Trophoblast cell (in vitro differentiated cells and primary cell): ENCODE results near the gene SNX6.
"Not testable (repeated sequence)": the region's sequence is repeated elsewhere in the genome, so short reads cannot be mapped to it uniquely, and the experiment has no call there.

Source experiments
- DNase-seq, 2 donors: peaks; one replicate each; pipeline ENCODE4 v3.0.0-alpha.2; 2016
- H2AFZ ChIP-seq: 2 replicates; pipeline ENCODE4 v1.6.1; 2013; ENCODE audit warnings: low read length, moderate library complexity, mild to moderate bottlenecking; ENCODE audit not compliant: insufficient read depth, poor library complexity
- H2AK5ac ChIP-seq: 2 replicates; pipeline ENCODE4 v1.6.1; 2013; ENCODE audit warnings: mild to moderate bottlenecking, low read length
- H2BK120ac ChIP-seq: 2 replicates; pipeline ENCODE4 v1.6.1; 2013; ENCODE audit warnings: low read length, mild to moderate bottlenecking, moderate library complexity; ENCODE audit not compliant: insufficient read depth, poor library complexity
- H2BK12ac ChIP-seq: 2 replicates; pipeline ENCODE4 v1.6.1; 2013; ENCODE audit warnings: mild to moderate bottlenecking, low read length, moderate library complexity
- H2BK5ac ChIP-seq: 2 replicates; pipeline ENCODE4 v1.6.1; 2013; ENCODE audit warnings: low read length, low read depth, moderate library complexity, mild to moderate bottlenecking; ENCODE audit not compliant: poor library complexity
- H3K14ac ChIP-seq: 2 replicates; pipeline ENCODE4 v1.6.1; 2013; ENCODE audit warnings: mild to moderate bottlenecking, low read length
- H3K18ac ChIP-seq: 2 replicates; pipeline ENCODE4 v1.6.1; 2013; ENCODE audit warnings: mild to moderate bottlenecking, low read length
- H3K23ac ChIP-seq: 2 replicates; pipeline ENCODE4 v1.6.1; 2013; ENCODE audit warnings: low read length
- H3K27ac ChIP-seq: 2 replicates; pipeline ENCODE4 v1.5.1; 2013; ENCODE audit warnings: low read depth, mild to moderate bottlenecking, inconsistent platforms, low read length, moderate library complexity
- H3K27me3 ChIP-seq: 2 replicates; pipeline ENCODE4 v1.6.1; 2013; ENCODE audit warnings: inconsistent platforms, mild to moderate bottlenecking, low read length, moderate library complexity; ENCODE audit not compliant: insufficient read depth
- H3K36me3 ChIP-seq, 2 experiments: 1 replicate in 1 of 2; 2 replicates in 1 of 2; pipeline ENCODE4 v1.6.1; 2013; ENCODE audit warnings: low read length in 2 of 2, mild to moderate bottlenecking in 2 of 2, moderate library complexity in 1 of 2; ENCODE audit not compliant: insufficient read depth in 2 of 2, control insufficient read depth in 1 of 2
- H3K4ac ChIP-seq: 2 replicates; pipeline ENCODE4 v1.6.1; 2013; ENCODE audit warnings: low read depth, mild to moderate bottlenecking, low read length, moderate library complexity
- H3K4me1 ChIP-seq, 2 experiments: 1 replicate in 1 of 2; 2 replicates in 1 of 2; pipeline ENCODE4 v1.6.1; 2013; ENCODE audit warnings: low read length in 2 of 2, mild to moderate bottlenecking in 2 of 2, moderate library complexity in 1 of 2; ENCODE audit not compliant: insufficient read depth in 2 of 2, control insufficient read depth in 1 of 2
- H3K4me2 ChIP-seq: 2 replicates; pipeline ENCODE4 v1.6.1; 2013; ENCODE audit warnings: inconsistent platforms, mild to moderate bottlenecking, low read length, moderate library complexity
- H3K4me3 ChIP-seq: 2 replicates; pipeline ENCODE4 v1.5.1; 2013; ENCODE audit warnings: mild to moderate bottlenecking, low read depth, low read length, inconsistent platforms
- H3K79me1 ChIP-seq: one replicate; pipeline ENCODE4 v1.6.1; 2013; ENCODE audit warnings: low read length
- H3K79me2 ChIP-seq: 2 replicates; pipeline ENCODE4 v1.6.1; 2013; ENCODE audit warnings: low read length, mild to moderate bottlenecking; ENCODE audit not compliant: control insufficient read depth, insufficient read depth, poor library complexity
- H3K9ac ChIP-seq: 2 replicates; pipeline ENCODE4 v1.6.1; 2013; ENCODE audit warnings: mild to moderate bottlenecking, low read length
- H3K9me3 ChIP-seq: 2 replicates; pipeline ENCODE4 v1.6.1; 2013; ENCODE audit warnings: low read depth, mild to moderate bottlenecking, control low read depth, inconsistent platforms, low read length; ENCODE audit not compliant: insufficient read depth
- H4K12ac ChIP-seq: 2 replicates; pipeline ENCODE4 v1.6.1; 2013; ENCODE audit warnings: low read depth, mild to moderate bottlenecking, low read length, moderate library complexity
- H4K8ac ChIP-seq: 2 replicates; pipeline ENCODE4 v1.6.1; 2013; ENCODE audit warnings: low read depth, mild to moderate bottlenecking, low read length, moderate library complexity
- H4K91ac ChIP-seq: one replicate; pipeline ENCODE4 v1.6.1; 2013; ENCODE audit warnings: low read depth, mild to moderate bottlenecking, low read length, moderate library complexity
- WGBS: extraction: QIAGEN DNeasy Blood & Tissue Kit; methylation state at CpG from one replicate; pipeline ENCODE4 v1.1.7; 2013; ENCODE audit warnings: missing lambda C conversion rate; ENCODE audit not compliant: insufficient read length, insufficient coverage; ENCODE audit errors: extremely low coverage; 5-methylcytosine and 5-hydroxymethylcytosine counted together

The SNX6 gene

DNA sequence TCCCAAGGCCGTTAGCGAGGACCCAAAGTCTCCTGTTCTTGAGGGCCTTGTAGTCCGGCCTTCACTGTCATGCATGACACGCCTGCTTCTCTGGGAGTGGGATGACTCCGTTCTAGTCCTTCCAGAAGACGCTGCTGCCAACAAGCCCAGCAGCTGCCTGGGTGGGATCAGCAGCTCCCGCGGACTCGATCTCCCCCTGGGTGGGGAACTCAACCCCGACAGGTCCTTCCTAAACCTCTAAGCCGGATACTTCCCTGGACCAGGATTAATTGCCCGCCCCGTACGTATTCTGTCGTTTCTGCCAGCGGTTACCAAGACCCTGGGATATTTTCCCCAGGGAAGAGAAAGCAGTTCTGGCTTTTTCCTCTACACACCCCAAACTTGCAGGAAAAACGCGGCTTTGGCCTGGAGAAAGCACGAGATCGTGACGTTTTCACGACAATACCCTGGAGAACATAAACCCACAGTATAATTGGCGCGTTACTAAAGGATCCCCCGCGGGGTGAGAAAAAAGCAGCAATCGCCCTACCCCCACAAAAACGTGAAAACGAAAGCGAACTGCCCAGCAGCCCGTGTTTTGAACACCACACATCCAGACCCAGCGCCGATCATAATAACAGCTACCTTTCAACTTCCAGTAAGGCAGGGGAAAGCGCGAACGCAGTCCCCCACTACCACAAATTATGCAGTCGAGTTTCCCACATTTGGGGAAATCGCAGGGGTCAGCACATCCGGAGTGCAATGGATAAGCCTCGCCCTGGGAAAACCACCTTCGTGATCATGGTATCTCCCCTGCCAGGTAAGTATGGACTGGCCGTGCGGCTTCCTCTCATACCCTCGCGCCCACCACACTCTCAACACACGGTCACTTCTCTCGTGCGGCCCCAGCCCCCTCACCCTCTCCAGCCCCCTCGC lies 74.1 kb downstream of the SNX6 start:
- not testable (repeated sequence) for H3K4me3 ChIP-seq, H2BK120ac ChIP-seq, H4K12ac ChIP-seq, H3K79me1 ChIP-seq, H3K4me2 ChIP-seq, H3K27me3 ChIP-seq, H3K4me1 ChIP-seq, H2BK5ac ChIP-seq, DNase-seq, H3K18ac ChIP-seq, H3K9me3 ChIP-seq, H4K8ac ChIP-seq, H2BK12ac ChIP-seq, H3K23ac ChIP-seq, H4K91ac ChIP-seq, H3K9ac ChIP-seq, H3K36me3 ChIP-seq, H2AFZ ChIP-seq, H3K27ac ChIP-seq, H3K14ac ChIP-seq, H2AK5ac ChIP-seq, H3K79me2 ChIP-seq, H3K4ac ChIP-seq
- WGBS, result no CpG with 5 or more reads among the region's 49 CpGs

DNA sequence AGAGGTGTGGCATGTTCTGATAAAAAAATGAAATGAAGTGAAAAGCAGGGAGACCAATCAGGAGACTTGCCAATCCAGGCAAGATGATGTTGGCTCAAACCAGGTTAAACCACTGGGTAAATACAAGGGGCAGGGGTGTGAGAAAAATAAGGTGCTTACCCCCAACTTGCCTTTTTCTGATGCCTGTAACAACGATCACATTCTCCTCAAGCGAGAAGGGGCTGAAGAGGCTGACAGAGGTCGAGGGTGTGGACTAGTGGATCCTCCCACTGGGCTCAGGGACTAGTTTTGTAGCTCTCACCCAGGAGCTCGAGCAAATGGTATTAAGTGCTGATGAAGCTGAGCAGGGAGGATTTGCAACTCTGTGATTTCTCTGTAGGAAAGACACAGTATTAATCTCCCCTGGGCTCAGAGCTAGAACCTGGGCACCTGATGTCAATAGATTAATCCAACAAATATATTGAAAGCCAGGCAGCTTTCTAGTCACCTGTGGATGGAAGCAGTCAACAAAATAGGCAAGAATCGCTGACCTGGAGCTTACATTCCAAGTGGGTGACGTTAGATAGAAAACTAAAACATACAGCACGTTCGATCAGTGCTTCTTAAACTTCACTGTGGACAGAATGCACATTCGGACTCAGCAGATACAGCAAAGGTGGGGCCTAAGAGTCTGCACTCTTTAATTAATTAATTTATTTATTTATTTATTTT lies 75.3 kb downstream of the SNX6 start:
- H3K4me1 ChIP-seq, result peaks cover 0 to 2% of the 10 kb centered on the region in 2 experiments
- H3K79me1 ChIP-seq, result no peaks in the 10 kb centered on the region
- no peak overlapping the region for H3K14ac ChIP-seq
- no peak overlapping the region for H2AFZ ChIP-seq
- no CpG with 5 or more reads among the region's 9 CpGs for WGBS
- H3K4ac ChIP-seq, result no peak overlapping the region
- H4K91ac ChIP-seq, result no peak overlapping the region
- H3K79me2 ChIP-seq, result no peaks in the 10 kb centered on the region
- no peak overlapping the region for H4K12ac ChIP-seq
- H3K9me3 ChIP-seq, result no peaks in the 10 kb centered on the region
- no peak overlapping the region for H2BK5ac ChIP-seq
- H3K9ac ChIP-seq, result no peak overlapping the region
- H3K27me3 ChIP-seq, result no peaks in the 10 kb centered on the region
- H2AK5ac ChIP-seq, result no peak overlapping the region
- DNase-seq, result peak; percentile 34 to 79
- H3K23ac ChIP-seq, result no peak overlapping the region
- no peak overlapping the region for H4K8ac ChIP-seq
- no peak overlapping the region for H2BK120ac ChIP-seq
- no peak overlapping the region for H3K4me3 ChIP-seq
- no peak overlapping the region for H3K4me2 ChIP-seq
- no peak overlapping the region for H2BK12ac ChIP-seq
- no peak overlapping the region for H3K18ac ChIP-seq
- no peaks in the 10 kb centered on the region for H3K36me3 ChIP-seq
- H3K27ac ChIP-seq, result no peak overlapping the region

DNA sequence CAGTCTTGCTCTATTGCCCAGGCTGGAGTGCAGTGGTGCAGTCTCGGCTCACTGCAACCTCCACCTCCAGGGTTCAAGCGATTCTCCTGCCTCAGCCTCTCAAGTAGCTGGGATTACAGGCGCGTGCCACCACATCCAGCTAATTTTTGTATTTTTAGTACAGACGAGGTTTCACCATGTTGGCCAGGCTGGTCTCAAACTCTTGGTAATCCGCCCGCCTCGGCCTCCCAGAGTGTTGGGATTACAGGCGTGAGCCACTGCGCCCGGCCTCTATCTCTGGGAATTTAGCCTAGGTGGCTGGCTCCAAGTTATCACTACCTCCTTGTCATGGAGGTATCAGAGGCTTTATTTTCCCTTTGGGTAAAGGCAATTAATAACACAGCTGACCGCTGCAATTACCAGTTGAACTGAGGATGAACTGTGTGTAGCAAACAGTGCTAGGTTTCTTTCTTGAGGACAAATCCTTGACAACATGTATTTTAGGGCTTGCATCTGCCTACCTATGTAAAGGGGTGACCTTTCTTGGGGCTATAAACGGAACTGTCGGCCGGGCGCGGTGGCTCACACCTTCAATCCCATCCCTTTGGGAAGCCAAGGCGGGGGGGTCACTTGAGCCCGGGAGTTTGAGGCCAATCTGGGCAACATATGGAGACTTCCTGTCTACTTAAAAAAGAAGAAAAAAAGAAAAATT lies 80.5 kb downstream of the SNX6 start:
- not testable (repeated sequence) for DNase-seq, H3K79me2 ChIP-seq, H3K36me3 ChIP-seq, H4K8ac ChIP-seq, H3K4me3 ChIP-seq, H3K14ac ChIP-seq, H4K91ac ChIP-seq, H3K23ac ChIP-seq, H3K9me3 ChIP-seq, H3K4ac ChIP-seq, H2BK12ac ChIP-seq, H3K4me2 ChIP-seq, H3K27me3 ChIP-seq, H3K79me1 ChIP-seq, H2BK120ac ChIP-seq, H4K12ac ChIP-seq, H3K4me1 ChIP-seq, H3K27ac ChIP-seq, H2BK5ac ChIP-seq, H2AFZ ChIP-seq, H3K9ac ChIP-seq, H2AK5ac ChIP-seq, H3K18ac ChIP-seq
- WGBS, result no CpG with 5 or more reads among the region's 19 CpGs

GRCh38 chr14:34548472-34548981 lies 81.4 kb downstream of the SNX6 start:
- H2BK12ac ChIP-seq, result no peak overlapping the region
- H3K27ac ChIP-seq, result no peak overlapping the region
- H3K9ac ChIP-seq, result no peak overlapping the region
- H4K91ac ChIP-seq, result no peak overlapping the region
- no peak overlapping the region for H2AK5ac ChIP-seq
- WGBS, result no CpG with 5 or more reads among the region's 14 CpGs
- no peak overlapping the region for H2AFZ ChIP-seq
- no peaks in the 10 kb centered on the region for H3K4me1 ChIP-seq
- H3K79me1 ChIP-seq, result no peaks in the 10 kb centered on the region
- DNase-seq, result no peak
- no peaks in the 10 kb centered on the region for H3K79me2 ChIP-seq
- H2BK120ac ChIP-seq, result no peak overlapping the region
- H3K4me3 ChIP-seq, result no peak overlapping the region
- no peak overlapping the region for H3K14ac ChIP-seq
- no peaks in the 10 kb centered on the region for H3K36me3 ChIP-seq
- H3K23ac ChIP-seq, result no peak overlapping the region
- H4K8ac ChIP-seq, result no peak overlapping the region
- no peaks in the 10 kb centered on the region for H3K9me3 ChIP-seq
- no peak overlapping the region for H4K12ac ChIP-seq
- no peak overlapping the region for H3K4ac ChIP-seq
- H3K27me3 ChIP-seq, result no peaks in the 10 kb centered on the region
- H3K4me2 ChIP-seq, result no peak overlapping the region
- H3K18ac ChIP-seq, result no peak overlapping the region
- no peak overlapping the region for H2BK5ac ChIP-seq
